Uterus (tissue), 4 donors: ENCODE data around the gene MAPKAPK2. TPM values are rescaled to one million over a fixed set of nuclear protein-coding genes. Genes with fewer than 3 reads are reported as not detected.
"Not testable (repeated sequence)": the region's sequence is repeated elsewhere in the genome, so short reads cannot be mapped to it uniquely, and the experiment has no call there.

Source experiments
- DNase-seq, 2 donors: peaks; one replicate each; pipeline ENCODE4 v3.0.0-alpha.2; 2019 to 2020
- H3K27ac ChIP-seq, 2 donors: fragments of 200-600 bp; sonication (generic); 1 replicate in 1 of 2; 2 replicates in 1 of 2; pipeline ENCODE4 v1.5.1; 2016 to 2018
- H3K27me3 ChIP-seq, 2 donors: fragments of 200-600 bp; sonication (generic); one replicate each; pipeline ENCODE4 v1.5.1; 2018 to 2019; ENCODE audit warnings: control low read depth in 1 of 2
- H3K36me3 ChIP-seq, 2 donors: fragments of 200-600 bp; sonication (generic); one replicate each; pipeline ENCODE4 v1.5.1; 2019; ENCODE audit warnings: control low read depth in 1 of 2
- H3K4me1 ChIP-seq, 2 donors: fragments of 200-600 bp; sonication (generic); one replicate each; pipeline ENCODE4 v1.5.1; 2018 to 2019; ENCODE audit warnings: control low read depth in 1 of 2
- H3K4me3 ChIP-seq, 2 donors: fragments of 200-600 bp; sonication (generic); 1 replicate in 1 of 2; 2 replicates in 1 of 2; pipeline ENCODE4 v1.5.1; 2018 to 2019; ENCODE audit warnings: mild to moderate bottlenecking in 1 of 2
- H3K9me3 ChIP-seq, 2 donors: fragments of 200-600 bp; sonication (generic); one replicate each; pipeline ENCODE4 v1.5.1; 2019; ENCODE audit warnings: control low read depth in 1 of 2
- POLR2A ChIP-seq, 2 donors: fragments of 450-650 bp; IDR thresholded peaks; one replicate each; pipeline ENCODE4 v1.6.1; 2016; ENCODE audit warnings: antibody characterized with exemption in 2 of 2, mild to moderate bottlenecking in 1 of 2, moderate library complexity in 1 of 2
- intact Hi-C: fragments of 100-400 bp; cut with DNase I; formaldehyde crosslinking; loops from one replicate; pipeline ENCODE4 v1.15.1; 2023; ENCODE audit warnings: low total_unique reads
- total RNA-seq, 4 donors: library from RNA; depleted of rRNA in 3 of 4; stranded (reverse); fragments of >200 nt in 3 of 4; gene quantifications; one replicate each; pipeline versions ENCODE4 v1.1.0 to v1.2.4, GENCODE V29; 2014 to 2023
- TF ChIP-seq, protein P1 (sequence below), 4 experiments: fragments of 200-600 bp in 2 of 4; fragments of 450-650 bp in 2 of 4; sonication (generic) in 2 of 4; IDR thresholded peaks; one replicate each; pipeline ENCODE4 v1.5.1; 2016 to 2019; ENCODE audit warnings: antibody characterized with exemption in 4 of 4, mild to moderate bottlenecking in 2 of 4, moderate library complexity in 1 of 4
- donor health status: DM: yes; HTN: yes; CAD: no.

MAPKAPK2 gene
- total RNA-seq, 4 donors from 2014 or later, result 17.1 to 89.2 (median 27.4) TPM

DNA sequence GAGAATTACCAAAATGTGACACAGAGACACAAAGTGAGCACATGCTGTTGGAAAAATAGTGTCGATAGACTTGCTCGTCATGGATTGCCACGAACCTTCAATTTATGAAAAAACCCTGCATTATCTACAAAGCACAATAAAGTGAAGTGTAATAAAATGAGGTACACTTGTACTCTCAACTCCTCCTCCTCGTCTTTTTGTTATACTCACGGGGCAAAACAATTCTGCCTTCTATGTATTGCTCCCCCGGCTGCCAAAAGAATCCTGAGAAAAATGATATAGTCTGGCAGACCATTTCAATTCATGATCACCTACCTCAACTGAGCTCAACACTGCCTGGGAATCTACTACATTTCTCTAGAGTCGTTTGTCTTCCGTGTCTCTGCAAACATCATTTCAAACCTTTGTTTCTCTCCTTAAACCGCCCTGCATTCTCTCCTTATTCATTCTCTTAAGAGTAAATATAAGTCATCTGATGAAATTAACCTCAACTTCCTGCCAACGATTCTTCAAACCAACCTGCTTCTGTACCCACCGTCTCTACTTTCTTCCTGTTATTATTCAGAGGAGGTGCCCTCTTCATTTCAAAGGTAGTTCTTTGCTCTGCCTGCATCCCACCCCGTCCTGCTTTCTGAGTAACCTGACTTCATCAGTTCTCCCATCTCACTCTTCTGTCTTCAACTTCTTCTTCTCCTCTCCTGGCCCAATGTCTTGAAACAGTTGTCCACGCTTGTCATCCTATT lies 73.0 kb downstream of the MAPKAPK2 start:
- intact Hi-C loops, result no loop called here
- Histone ChIP-seq H3K27me3 (no peaks in the 10 kb centered on the region), H3K36me3 (no peaks in the 10 kb centered on the region), H3K9me3 (no peaks in the 10 kb centered on the region), H3K4me3 (no peak overlapping the region), H3K4me1 (no peaks in the 10 kb centered on the region), H3K27ac (no peak overlapping the region)
- TF ChIP-seq, protein P1, sequence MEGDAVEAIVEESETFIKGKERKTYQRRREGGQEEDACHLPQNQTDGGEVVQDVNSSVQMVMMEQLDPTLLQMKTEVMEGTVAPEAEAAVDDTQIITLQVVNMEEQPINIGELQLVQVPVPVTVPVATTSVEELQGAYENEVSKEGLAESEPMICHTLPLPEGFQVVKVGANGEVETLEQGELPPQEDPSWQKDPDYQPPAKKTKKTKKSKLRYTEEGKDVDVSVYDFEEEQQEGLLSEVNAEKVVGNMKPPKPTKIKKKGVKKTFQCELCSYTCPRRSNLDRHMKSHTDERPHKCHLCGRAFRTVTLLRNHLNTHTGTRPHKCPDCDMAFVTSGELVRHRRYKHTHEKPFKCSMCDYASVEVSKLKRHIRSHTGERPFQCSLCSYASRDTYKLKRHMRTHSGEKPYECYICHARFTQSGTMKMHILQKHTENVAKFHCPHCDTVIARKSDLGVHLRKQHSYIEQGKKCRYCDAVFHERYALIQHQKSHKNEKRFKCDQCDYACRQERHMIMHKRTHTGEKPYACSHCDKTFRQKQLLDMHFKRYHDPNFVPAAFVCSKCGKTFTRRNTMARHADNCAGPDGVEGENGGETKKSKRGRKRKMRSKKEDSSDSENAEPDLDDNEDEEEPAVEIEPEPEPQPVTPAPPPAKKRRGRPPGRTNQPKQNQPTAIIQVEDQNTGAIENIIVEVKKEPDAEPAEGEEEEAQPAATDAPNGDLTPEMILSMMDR (IDR thresholded peaks at IDR 0.05), result no peak
- TF ChIP-seq POLR2A (IDR thresholded peaks at IDR 0.05), result no peak
- DNase-seq, result no peak

DNA sequence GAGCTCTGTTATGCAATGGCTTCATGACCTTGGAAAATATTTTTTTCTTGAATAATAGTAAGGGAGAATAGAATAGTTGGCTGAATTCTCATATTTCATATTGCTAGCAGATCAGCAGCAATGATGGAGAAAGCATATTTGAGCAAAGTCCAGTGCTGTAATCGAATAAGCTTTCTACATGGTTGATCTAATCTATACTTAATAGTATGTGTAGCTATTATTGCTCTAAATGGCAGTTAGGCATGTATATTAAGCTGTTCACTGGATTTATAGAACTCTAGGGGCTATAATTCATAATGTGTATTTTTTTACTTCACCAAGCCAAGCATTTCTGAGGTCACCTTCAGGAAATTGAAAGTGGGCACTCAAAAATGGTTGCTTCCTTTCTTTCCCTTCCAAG lies 75.9 kb downstream of the MAPKAPK2 start:
- intact Hi-C loops, result no loop called here
- TF ChIP-seq, protein P1 (IDR thresholded peaks at IDR 0.05), result no peak
- TF ChIP-seq POLR2A (IDR thresholded peaks at IDR 0.05), result no peak
- H3K9me3 ChIP-seq, result no peaks in the 10 kb centered on the region

DNA sequence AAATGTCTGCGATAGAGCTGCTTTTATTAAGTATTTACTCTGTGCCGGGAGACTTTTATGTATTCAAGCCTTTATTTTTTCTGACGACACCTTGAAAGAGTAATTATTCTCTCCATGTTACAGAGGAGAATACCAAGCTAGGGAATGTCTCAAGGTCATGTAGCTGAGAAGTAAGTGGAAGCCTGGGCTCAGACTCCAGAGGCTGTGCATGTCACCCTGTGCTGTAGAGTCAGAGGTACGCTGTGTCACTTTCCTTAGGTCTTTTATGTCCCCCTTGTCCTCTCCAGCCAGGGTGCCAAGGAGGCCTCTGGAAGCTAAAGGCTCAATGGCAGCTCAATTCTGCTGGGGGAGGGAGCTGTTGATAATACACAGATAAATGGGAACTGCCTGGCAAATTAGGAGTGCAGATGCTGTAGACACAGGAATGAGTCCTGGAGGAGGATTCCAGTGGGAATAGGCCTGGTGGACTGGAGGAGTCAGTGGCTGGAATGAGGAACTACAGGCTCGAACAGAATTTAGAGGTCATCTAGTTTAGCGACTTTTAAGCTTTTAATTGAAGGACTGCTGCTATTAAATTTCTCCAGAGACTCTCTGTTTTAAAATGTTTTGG lies 76.6 kb downstream of the MAPKAPK2 start:
- no peak for DNase-seq
- H3K36me3 ChIP-seq, result no peaks in the 10 kb centered on the region
- no peaks in the 10 kb centered on the region for H3K27me3 ChIP-seq
- H3K4me3 ChIP-seq, result no peak overlapping the region
- H3K27ac ChIP-seq, result no peak overlapping the region
- TF ChIP-seq POLR2A (IDR thresholded peaks at IDR 0.05), result no peak
- TF ChIP-seq, protein P1 (IDR thresholded peaks at IDR 0.05), result peak in 1 of 4 experiments; percentile 27
- no peaks in the 10 kb centered on the region for H3K9me3 ChIP-seq
- H3K4me1 ChIP-seq, result no peaks in the 10 kb centered on the region
- intact Hi-C loops, result no loop called here

More for the DNA sequence above, 75.9 kb downstream of the MAPKAPK2 start:
- H3K4me1 ChIP-seq, result no peaks in the 10 kb centered on the region
- H3K4me3 ChIP-seq, result no peak overlapping the region
- H3K27ac ChIP-seq, result no peak overlapping the region
- H3K36me3 ChIP-seq, result no peaks in the 10 kb centered on the region
- no peaks in the 10 kb centered on the region for H3K27me3 ChIP-seq
- no peak for DNase-seq

DNA sequence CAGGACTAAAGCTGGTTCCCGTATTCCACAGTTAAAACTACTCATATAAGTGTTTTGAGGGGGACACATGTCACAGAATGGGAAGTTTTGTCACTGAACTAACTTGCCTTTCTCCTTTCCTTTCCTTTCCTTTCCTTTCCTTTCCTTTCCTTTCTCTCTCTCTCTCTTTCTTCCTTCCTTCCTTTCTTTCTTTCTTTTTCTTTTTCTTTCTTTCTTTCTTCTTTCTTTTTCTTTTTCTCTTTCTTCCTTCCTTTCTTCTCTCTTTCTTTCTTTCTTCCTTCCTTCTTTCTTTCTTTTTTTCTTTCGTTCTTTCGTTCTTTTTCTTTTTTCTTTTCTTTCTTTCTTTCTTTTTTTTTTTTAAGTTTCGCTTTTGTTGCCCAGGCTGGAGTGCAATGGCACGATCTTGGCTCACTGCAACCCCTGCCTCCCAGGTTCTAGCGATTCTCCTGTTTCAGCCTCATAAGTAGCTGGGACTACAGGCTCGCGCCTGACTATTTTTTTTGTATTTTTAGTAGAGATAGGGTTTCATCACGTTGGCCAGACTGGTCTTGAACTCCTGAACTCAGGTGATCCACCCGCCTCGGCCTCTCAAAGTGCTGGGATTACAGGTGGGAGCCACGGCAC lies 78.1 kb downstream of the MAPKAPK2 start:
- DNase-seq, H3K27me3 ChIP-seq, H3K4me3 ChIP-seq, H3K27ac ChIP-seq, intact Hi-C loops, H3K9me3 ChIP-seq, H3K36me3 ChIP-seq, H3K4me1 ChIP-seq: not testable (repeated sequence)

DNA sequence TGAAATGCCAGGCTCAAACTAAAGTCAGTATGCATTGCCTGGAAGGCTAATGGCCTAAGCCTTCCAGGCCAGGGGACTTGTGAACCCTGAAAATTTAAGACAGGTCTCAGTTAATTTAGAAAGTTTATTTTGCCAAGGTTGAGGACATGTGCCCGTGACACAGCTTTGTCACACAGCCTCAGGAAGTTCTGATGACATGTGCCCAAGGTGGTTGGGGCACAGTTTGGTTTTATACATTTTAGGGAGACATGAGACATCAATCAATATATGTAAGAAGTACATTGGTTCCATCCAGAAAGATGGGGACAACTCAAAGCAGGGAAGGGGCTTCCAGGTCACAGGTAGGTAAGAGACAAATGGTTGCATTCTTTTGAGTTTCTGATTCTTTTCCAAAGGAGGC lies 81.1 kb downstream of the MAPKAPK2 start:
- DNase-seq, H3K4me3 ChIP-seq, H3K9me3 ChIP-seq, H3K36me3 ChIP-seq, H3K4me1 ChIP-seq, H3K27me3 ChIP-seq, intact Hi-C loops, H3K27ac ChIP-seq: not testable (repeated sequence)

DNA sequence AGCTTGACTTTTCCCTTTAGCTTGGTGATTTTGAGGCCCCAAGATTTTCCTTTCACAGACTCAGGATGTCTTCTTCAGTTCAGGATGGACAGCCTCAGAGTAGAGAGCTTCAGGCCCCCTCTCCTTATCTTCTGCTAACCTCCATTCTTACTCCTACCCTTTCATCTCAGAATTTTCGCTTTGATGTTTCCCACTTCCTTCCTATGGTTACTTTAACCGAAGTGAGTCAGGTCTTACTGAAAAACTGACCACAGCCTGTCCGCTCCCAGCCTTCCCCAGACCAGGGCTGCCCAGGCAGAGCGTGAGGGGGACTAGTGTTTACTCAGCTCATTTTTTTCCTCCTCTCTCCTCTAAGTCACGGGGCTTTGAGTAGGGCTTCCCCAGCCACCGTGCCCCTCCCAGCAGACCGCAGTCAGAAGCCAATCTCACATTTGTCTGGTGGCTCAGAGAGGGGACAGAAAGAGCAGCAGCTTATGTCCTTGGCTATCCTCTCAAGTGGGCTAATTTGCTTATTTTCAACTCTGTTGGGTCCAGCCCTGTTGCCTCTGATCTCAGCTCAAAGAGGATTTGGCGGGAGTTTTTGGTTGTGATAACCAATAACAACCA lies 81.6 kb downstream of the MAPKAPK2 start:
- TF ChIP-seq, protein P1 (IDR thresholded peaks at IDR 0.05), result no peak
- TF ChIP-seq POLR2A (IDR thresholded peaks at IDR 0.05), result no peak
- no peak overlapping the region for H3K27ac ChIP-seq
- no peaks in the 10 kb centered on the region for H3K9me3 ChIP-seq
- intact Hi-C loops, result no loop called here
- no peaks in the 10 kb centered on the region for H3K27me3 ChIP-seq
- no peaks in the 10 kb centered on the region for H3K36me3 ChIP-seq
- H3K4me3 ChIP-seq, result no peak overlapping the region
- no peak for DNase-seq
- no peaks in the 10 kb centered on the region for H3K4me1 ChIP-seq
